DMS53 (cell line): Measurements from ENCODE around the gene CRB2.

Source experiments
- DNase-seq: peaks from one replicate; lab custom pipeline; 2025; lab: John Stamatoyannopoulos, UW

The CRB2 gene

GRCh38 chr9:123422635-123423310 is 66.8 kb downstream of the CRB2 start:
- DNase-seq = no peak

- DNase-seq = no peak
Observed at GRCh38 chr9:123423311-123423640, 67.3 kb downstream of the CRB2 start.

GRCh38 chr9:123424131-123424530 is 68.1 kb downstream of the CRB2 start:
- DNase-seq = no peak

GRCh38 chr9:123424552-123425225 is 68.7 kb downstream of the CRB2 start:
- no peak for DNase-seq

- no peak for DNase-seq
Observed at GRCh38 chr9:123425261-123425821, 69.3 kb downstream of the CRB2 start.

GRCh38 chr9:123425836-123426365 is 69.9 kb downstream of the CRB2 start:
- no peak for DNase-seq

- peak; percentile 33 for DNase-seq
Observed at GRCh38 chr9:123426406-123426805, 70.4 kb downstream of the CRB2 start.
